Measurements from ENCODE around the gene AKAP8L.

DNA sequence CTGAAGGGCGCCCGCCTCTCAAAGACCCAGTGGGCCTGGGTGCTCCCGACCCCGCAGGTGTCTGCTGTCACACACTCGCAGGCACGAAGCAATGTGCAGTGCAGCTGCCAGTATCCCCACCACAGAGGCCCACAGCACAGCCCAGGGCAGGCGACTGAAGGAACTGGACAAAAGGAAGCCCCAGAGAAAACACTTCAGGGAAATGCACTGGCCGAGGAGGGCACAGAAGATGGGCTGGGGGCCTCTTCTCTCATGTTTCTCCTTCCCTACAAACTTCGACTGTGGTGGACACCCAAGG lies 49.2 kb downstream of the AKAP8L start:
- TF ChIP-seq, protein P1, sequence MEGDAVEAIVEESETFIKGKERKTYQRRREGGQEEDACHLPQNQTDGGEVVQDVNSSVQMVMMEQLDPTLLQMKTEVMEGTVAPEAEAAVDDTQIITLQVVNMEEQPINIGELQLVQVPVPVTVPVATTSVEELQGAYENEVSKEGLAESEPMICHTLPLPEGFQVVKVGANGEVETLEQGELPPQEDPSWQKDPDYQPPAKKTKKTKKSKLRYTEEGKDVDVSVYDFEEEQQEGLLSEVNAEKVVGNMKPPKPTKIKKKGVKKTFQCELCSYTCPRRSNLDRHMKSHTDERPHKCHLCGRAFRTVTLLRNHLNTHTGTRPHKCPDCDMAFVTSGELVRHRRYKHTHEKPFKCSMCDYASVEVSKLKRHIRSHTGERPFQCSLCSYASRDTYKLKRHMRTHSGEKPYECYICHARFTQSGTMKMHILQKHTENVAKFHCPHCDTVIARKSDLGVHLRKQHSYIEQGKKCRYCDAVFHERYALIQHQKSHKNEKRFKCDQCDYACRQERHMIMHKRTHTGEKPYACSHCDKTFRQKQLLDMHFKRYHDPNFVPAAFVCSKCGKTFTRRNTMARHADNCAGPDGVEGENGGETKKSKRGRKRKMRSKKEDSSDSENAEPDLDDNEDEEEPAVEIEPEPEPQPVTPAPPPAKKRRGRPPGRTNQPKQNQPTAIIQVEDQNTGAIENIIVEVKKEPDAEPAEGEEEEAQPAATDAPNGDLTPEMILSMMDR (conservative IDR thresholded peaks at IDR 0.05; ENCODE audit: low read depth, low read length) = no peak
- no peak for TF ChIP-seq EZH2 (IDR thresholded peaks at IDR 0.05; ENCODE audit: borderline replicate concordance, low read depth, low read length, poor library complexity, severe bottlenecking)
